Mesendoderm (in vitro differentiated cells): ENCODE results near the gene SMPD3.

ENCODE experiments used
- DNase-seq: peaks from one replicate; pipeline ENCODE4 v3.0.0; 2013
- H2AK5ac ChIP-seq: 2 replicates; pipeline ENCODE4 v1.6.1; 2013; ENCODE audit warnings: low read length, inconsistent platforms
- H2BK120ac ChIP-seq: 2 replicates; pipeline ENCODE4 v1.6.1; 2013; ENCODE audit warnings: low read depth, mild to moderate bottlenecking, low read length, moderate library complexity, mixed read lengths
- H2BK15ac ChIP-seq: replicated peaks from 2 replicates; pipeline ENCODE4 v1.6.1; 2013; ENCODE audit warnings: low read depth, mild to moderate bottlenecking, moderate library complexity
- H2BK5ac ChIP-seq: 2 replicates; pipeline ENCODE4 v1.6.1; 2013; ENCODE audit warnings: low read length, inconsistent platforms
- H3K18ac ChIP-seq: 2 replicates; pipeline ENCODE4 v1.6.1; 2013; ENCODE audit warnings: mild to moderate bottlenecking, low read length, mixed read lengths
- H3K23ac ChIP-seq: one replicate; pipeline ENCODE4 v1.6.1; 2013; ENCODE audit warnings: low read length
- H3K27ac ChIP-seq: 2 replicates; pipeline ENCODE4 v1.5.1; 2013; ENCODE audit warnings: low read depth, mild to moderate bottlenecking, inconsistent platforms, low read length, moderate library complexity
- H3K27me3 ChIP-seq: 2 replicates; pipeline ENCODE4 v1.6.1; 2013; ENCODE audit warnings: low read length, control low read depth, mild to moderate bottlenecking, inconsistent platforms; ENCODE audit not compliant: insufficient read depth, poor library complexity
- H3K36me3 ChIP-seq: 2 replicates; pipeline ENCODE4 v1.6.1; 2013; ENCODE audit warnings: low read length, inconsistent platforms; ENCODE audit not compliant: control insufficient read depth, insufficient read depth
- H3K4ac ChIP-seq: one replicate; pipeline ENCODE4 v1.6.1; 2013; ENCODE audit warnings: low read depth, mild to moderate bottlenecking, low read length, moderate library complexity
- H3K4me1 ChIP-seq: 2 replicates; pipeline ENCODE4 v1.6.1; 2013; ENCODE audit warnings: low read depth, low read length, inconsistent platforms; ENCODE audit not compliant: control insufficient read depth
- H3K4me2 ChIP-seq: 2 replicates; pipeline ENCODE4 v1.6.1; 2013; ENCODE audit warnings: low read length
- H3K4me3 ChIP-seq: 2 replicates; pipeline ENCODE4 v1.5.1; 2013; ENCODE audit warnings: mild to moderate bottlenecking, low read length
- H3K56ac ChIP-seq: one replicate; pipeline ENCODE4 v1.6.1; 2013; ENCODE audit warnings: low read length
- H3K79me1 ChIP-seq: 2 replicates; pipeline ENCODE4 v1.6.1; 2013; ENCODE audit warnings: low read length, inconsistent platforms
- H3K79me2 ChIP-seq: 2 replicates; pipeline ENCODE4 v1.6.1; 2013; ENCODE audit warnings: mild to moderate bottlenecking, low read length; ENCODE audit not compliant: control insufficient read depth, insufficient read depth
- H3K9ac ChIP-seq: 2 replicates; pipeline ENCODE4 v1.6.1; 2013; ENCODE audit warnings: low read length, inconsistent platforms
- H4K5ac ChIP-seq: one replicate; pipeline ENCODE4 v1.6.1; 2013; ENCODE audit warnings: low read length
- H4K8ac ChIP-seq: one replicate; pipeline ENCODE4 v1.6.1; 2013; ENCODE audit warnings: low read depth, mild to moderate bottlenecking, control low read depth, low read length, moderate library complexity
- WGBS: extraction: QIAGEN DNeasy Blood & Tissue Kit; methylation state at CpG from one replicate; pipeline ENCODE4 v1.1.7; 2013; ENCODE audit warnings: low lambda C conversion rate, missing lambda C conversion rate; ENCODE audit not compliant: insufficient coverage; ENCODE audit errors: extremely low coverage; 5-methylcytosine and 5-hydroxymethylcytosine counted together

Gene SMPD3

DNA sequence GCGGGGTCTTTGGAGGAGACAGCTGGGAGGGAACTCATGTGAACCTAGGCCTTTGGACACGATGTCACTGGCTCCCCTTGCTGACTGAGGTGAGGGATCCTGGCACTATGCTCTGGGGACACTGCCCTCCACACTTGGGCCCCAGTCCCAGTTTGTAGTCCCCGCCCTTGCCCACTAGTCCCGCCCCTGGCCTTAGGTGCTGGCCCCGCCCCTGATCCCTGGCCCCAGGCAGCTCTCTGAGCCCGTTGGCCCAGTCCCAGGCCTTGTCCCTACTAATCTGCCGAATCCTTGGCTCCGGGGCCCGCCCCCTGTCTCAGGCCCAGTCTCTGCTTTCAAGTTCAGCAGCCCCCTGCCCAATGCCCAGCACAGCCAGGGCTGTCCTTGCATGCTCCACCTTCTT is 61.0 kb downstream of the SMPD3 start:
- no peak overlapping the region for H2BK5ac ChIP-seq
- H3K4me3 ChIP-seq: no peak overlapping the region
- H3K4me2 ChIP-seq: no peak overlapping the region
- no peak overlapping the region for H3K23ac ChIP-seq
- no peaks in the 10 kb centered on the region for H3K79me1 ChIP-seq
- peaks cover 8% of the 10 kb centered on the region for H3K4me1 ChIP-seq
- H4K5ac ChIP-seq: no peak overlapping the region
- WGBS: no CpG with 5 or more reads among the region's 9 CpGs
- no peak overlapping the region for H2BK120ac ChIP-seq
- no peaks in the 10 kb centered on the region for H3K79me2 ChIP-seq
- H2AK5ac ChIP-seq: no peak overlapping the region
- no peak overlapping the region for H3K18ac ChIP-seq
- no peak overlapping the region for H2BK15ac ChIP-seq
- no peaks in the 10 kb centered on the region for H3K36me3 ChIP-seq
- no peaks in the 10 kb centered on the region for H3K27me3 ChIP-seq
- no peak overlapping the region for H3K56ac ChIP-seq
- H3K4ac ChIP-seq: no peak overlapping the region
- no peak overlapping the region for H3K27ac ChIP-seq
- H3K9ac ChIP-seq: no peak overlapping the region
- DNase-seq: no peak
- H4K8ac ChIP-seq: no peak overlapping the region

- Histone ChIP-seq H4K8ac (no peak overlapping the region), H3K56ac (no peak overlapping the region), H3K23ac (no peak overlapping the region), H3K4me2 (no peak overlapping the region), H3K4me3 (no peak overlapping the region), H3K18ac (no peak overlapping the region), H3K4me1 (peaks cover 8% of the 10 kb centered on the region), H2BK120ac (no peak overlapping the region), H3K36me3 (no peaks in the 10 kb centered on the region), H2BK5ac (no peak overlapping the region), H2BK15ac (no peak overlapping the region), H3K79me1 (no peaks in the 10 kb centered on the region), H3K27ac (no peak overlapping the region), H3K4ac (no peak overlapping the region), H2AK5ac (no peak overlapping the region), H3K27me3 (no peaks in the 10 kb centered on the region), H3K79me2 (no peaks in the 10 kb centered on the region), H3K9ac (no peak overlapping the region), H4K5ac (no peak overlapping the region)
- no peak for DNase-seq
- no CpG with 5 or more reads among the region's 14 CpGs for WGBS
Observed at GRCh38 chr16:68386628-68387027, 61.7 kb downstream of the SMPD3 start.

GRCh38 chr16:68385371-68385770 is 62.9 kb downstream of the SMPD3 start:
- no peak for DNase-seq
- Histone ChIP-seq H3K4me3 (no peak overlapping the region), H3K79me1 (no peaks in the 10 kb centered on the region), H4K5ac (no peak overlapping the region), H3K9ac (no peak overlapping the region), H3K27me3 (no peaks in the 10 kb centered on the region), H2BK120ac (no peak overlapping the region), H2BK15ac (no peak overlapping the region), H2BK5ac (no peak overlapping the region), H3K56ac (no peak overlapping the region), H4K8ac (no peak overlapping the region), H3K4me1 (peaks cover 8% of the 10 kb centered on the region), H3K79me2 (no peaks in the 10 kb centered on the region), H3K4me2 (no peak overlapping the region), H3K36me3 (no peaks in the 10 kb centered on the region), H3K18ac (no peak overlapping the region), H2AK5ac (no peak overlapping the region), H3K4ac (no peak overlapping the region), H3K27ac (no peak overlapping the region), H3K23ac (no peak overlapping the region)
- no CpG with 5 or more reads among the region's 6 CpGs for WGBS

GRCh38 chr16:68384288-68385161 is 63.8 kb downstream of the SMPD3 start:
- no peak overlapping the region for H3K9ac ChIP-seq
- H2BK15ac ChIP-seq: no peak overlapping the region
- H3K4me3 ChIP-seq: no peak overlapping the region
- H3K79me2 ChIP-seq: no peaks in the 10 kb centered on the region
- no peaks in the 10 kb centered on the region for H3K36me3 ChIP-seq
- DNase-seq: no peak
- H3K27me3 ChIP-seq: no peaks in the 10 kb centered on the region
- H3K79me1 ChIP-seq: no peaks in the 10 kb centered on the region
- no peak overlapping the region for H3K23ac ChIP-seq
- WGBS: no CpG with 5 or more reads among the region's 7 CpGs
- no peak overlapping the region for H4K8ac ChIP-seq
- no peak overlapping the region for H3K4ac ChIP-seq
- no peak overlapping the region for H3K27ac ChIP-seq
- H3K4me2 ChIP-seq: no peak overlapping the region
- no peak overlapping the region for H3K56ac ChIP-seq
- no peak overlapping the region for H2BK120ac ChIP-seq
- peaks cover 8% of the 10 kb centered on the region for H3K4me1 ChIP-seq
- no peak overlapping the region for H3K18ac ChIP-seq
- H4K5ac ChIP-seq: no peak overlapping the region
- no peak overlapping the region for H2AK5ac ChIP-seq
- H2BK5ac ChIP-seq: no peak overlapping the region

GRCh38 chr16:68383858-68384257 is 64.5 kb downstream of the SMPD3 start:
- Histone ChIP-seq H3K9ac (no peak overlapping the region), H2BK5ac (no peak overlapping the region), H3K79me2 (no peaks in the 10 kb centered on the region), H3K36me3 (no peaks in the 10 kb centered on the region), H2BK15ac (no peak overlapping the region), H3K27me3 (no peaks in the 10 kb centered on the region), H2AK5ac (no peak overlapping the region), H2BK120ac (no peak overlapping the region), H3K27ac (no peak overlapping the region), H3K23ac (no peak overlapping the region), H3K4me2 (no peak overlapping the region), H3K4me1 (peaks cover 8% of the 10 kb centered on the region), H4K8ac (no peak overlapping the region), H4K5ac (no peak overlapping the region), H3K79me1 (no peaks in the 10 kb centered on the region), H3K4me3 (no peak overlapping the region), H3K56ac (no peak overlapping the region), H3K4ac (no peak overlapping the region), H3K18ac (no peak overlapping the region)
- no CpG with 5 or more reads among the region's 4 CpGs for WGBS
- DNase-seq: no peak

GRCh38 chr16:68382296-68382718 is 66.0 kb downstream of the SMPD3 start:
- Histone ChIP-seq H3K4me3 (no peak overlapping the region), H3K4me1 (peaks cover 8% of the 10 kb centered on the region), H3K4ac (no peak overlapping the region), H3K36me3 (no peaks in the 10 kb centered on the region), H2BK5ac (no peak overlapping the region), H3K79me2 (no peaks in the 10 kb centered on the region), H3K4me2 (no peak overlapping the region), H3K79me1 (no peaks in the 10 kb centered on the region), H4K8ac (no peak overlapping the region), H2BK120ac (no peak overlapping the region), H3K27ac (no peak overlapping the region), H4K5ac (no peak overlapping the region), H3K27me3 (no peaks in the 10 kb centered on the region), H2AK5ac (no peak overlapping the region), H3K18ac (no peak overlapping the region), H3K23ac (no peak overlapping the region), H2BK15ac (no peak overlapping the region), H3K9ac (no peak overlapping the region), H3K56ac (no peak overlapping the region)
- no CpG with 5 or more reads among the region's 5 CpGs for WGBS
- no peak for DNase-seq
